ENCODE measurements around the gene SLC44A5. TPM values are rescaled to one million over a fixed set of nuclear protein-coding genes. Genes with fewer than 3 reads are reported as not detected.

The SLC44A5 gene
- total and polyA plus RNA-seq, 10 of the 15 experiments (the other 5 are each of a cell fraction or from before 2014, with no cell fraction given) = 0.04 to 1.3 TPM; not detected in 8

DNA sequence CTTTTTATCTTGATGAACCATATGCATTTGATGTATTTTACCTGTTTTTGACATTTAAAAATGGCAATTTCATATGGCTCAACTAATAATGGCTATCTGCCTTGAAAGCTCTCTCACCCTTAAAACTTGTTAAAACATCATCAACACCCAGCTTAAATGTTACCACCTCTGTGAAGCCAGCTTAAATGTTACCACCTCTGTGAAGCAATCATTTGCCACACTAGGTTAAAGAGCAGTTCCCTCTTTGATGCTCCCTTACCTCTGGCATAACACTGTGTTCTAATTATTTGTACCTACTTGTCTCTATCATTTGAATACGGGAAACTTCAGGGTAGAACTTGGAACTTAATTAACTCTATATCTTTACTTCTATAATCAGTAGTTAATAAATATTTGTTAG lies 294.7 kb downstream of the SLC44A5 start (continued):
- no peak for TF ChIP-seq NFYA (IDR thresholded peaks at IDR 0.05; ENCODE audit: borderline replicate concordance, low read depth, low read length)
- TF ChIP-seq STAT1 (conservative IDR thresholded peaks at IDR 0.05) = no peak
- no peak for TF ChIP-seq TCF7 (IDR thresholded peaks at IDR 0.05; ENCODE audit: borderline replicate concordance)

DNA sequence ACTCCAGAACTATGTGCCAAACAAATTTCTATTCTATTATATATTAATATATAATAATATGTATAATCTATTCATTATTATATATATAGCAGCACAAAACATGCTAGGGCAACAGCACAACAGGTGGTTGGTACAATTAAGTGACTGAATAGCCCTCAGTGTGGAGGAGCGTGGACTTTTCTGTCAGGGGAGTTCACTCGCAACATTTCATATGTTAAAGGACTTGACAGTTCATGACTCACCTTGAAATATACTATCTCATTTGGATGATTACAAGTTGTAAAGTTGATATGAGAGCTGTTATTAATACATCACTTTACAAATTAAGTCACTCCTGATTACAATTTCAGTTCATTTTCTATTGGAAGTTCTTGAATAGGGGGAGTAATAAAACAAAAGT lies 298.3 kb downstream of the SLC44A5 start:
- WGBS (ENCODE audit: insufficient coverage, insufficient replicate concordance, low lambda C conversion rate, missing lambda C conversion rate) = 89% methylated on average over 2 of the region's 2 CpGs
- Histone ChIP-seq H2AFZ (ENCODE audit: control insufficient read depth, low read depth, low read length) (no peak overlapping the region), H3K27me3 (replicated peaks in 1 of 2; ENCODE audit: control insufficient read depth in 2 of 2, insufficient read depth in 2 of 2, low read length in 1 of 2) (no peaks in the 10 kb centered on the region), H3K27ac (ENCODE audit: control insufficient read depth, insufficient read depth) (no peak overlapping the region), H3K9me3 (replicated peaks; ENCODE audit: control insufficient read depth, insufficient read depth, low read length) (no peaks in the 10 kb centered on the region), H4K20me1 (ENCODE audit: control insufficient read depth, insufficient read depth) (no peaks in the 10 kb centered on the region), H3K9ac (ENCODE audit: control insufficient read depth, insufficient read depth, low read length) (no peak overlapping the region), H3K4me1 (ENCODE audit: control insufficient read depth, insufficient read depth, low read length) (no peaks in the 10 kb centered on the region), H3K36me3 (ENCODE audit: control insufficient read depth in 2 of 2, insufficient read depth in 2 of 2, low read length in 1 of 2) (no peaks in the 10 kb centered on the region), H3K4me2 (ENCODE audit: control insufficient read depth, insufficient read depth) (no peak overlapping the region), H3K79me2 (ENCODE audit: control insufficient read depth, insufficient read depth, low read length) (no peaks in the 10 kb centered on the region), H3K4me3 (no peak overlapping the region)
- no TSS peak for BruUV-seq (replicated peaks)
- TF ChIP-seq, protein P1, sequence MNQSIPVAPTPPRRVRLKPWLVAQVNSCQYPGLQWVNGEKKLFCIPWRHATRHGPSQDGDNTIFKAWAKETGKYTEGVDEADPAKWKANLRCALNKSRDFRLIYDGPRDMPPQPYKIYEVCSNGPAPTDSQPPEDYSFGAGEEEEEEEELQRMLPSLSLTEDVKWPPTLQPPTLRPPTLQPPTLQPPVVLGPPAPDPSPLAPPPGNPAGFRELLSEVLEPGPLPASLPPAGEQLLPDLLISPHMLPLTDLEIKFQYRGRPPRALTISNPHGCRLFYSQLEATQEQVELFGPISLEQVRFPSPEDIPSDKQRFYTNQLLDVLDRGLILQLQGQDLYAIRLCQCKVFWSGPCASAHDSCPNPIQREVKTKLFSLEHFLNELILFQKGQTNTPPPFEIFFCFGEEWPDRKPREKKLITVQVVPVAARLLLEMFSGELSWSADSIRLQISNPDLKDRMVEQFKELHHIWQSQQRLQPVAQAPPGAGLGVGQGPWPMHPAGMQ (IDR thresholded peaks at IDR 0.05; ENCODE audit: borderline replicate concordance) = no peak
- TF ChIP-seq CHD2 (IDR thresholded peaks at IDR 0.05; ENCODE audit: borderline replicate concordance, low read depth, low read length) (no peak), NFYA (IDR thresholded peaks at IDR 0.05; ENCODE audit: borderline replicate concordance, low read depth, low read length) (no peak), POLR2AphosphoS2 (IDR thresholded peaks at IDR 0.05; ENCODE audit: low read depth, low read length) (no peak), KAT2A (conservative IDR thresholded peaks at IDR 0.05; ENCODE audit: control insufficient read depth, low read depth, low read length) (no peak), CBX3 (IDR thresholded peaks at IDR 0.05; ENCODE audit: borderline replicate concordance, low read depth) (no peak), LARP7 (IDR thresholded peaks at IDR 0.05) (no peak), ZZZ3 (IDR thresholded peaks at IDR 0.05; ENCODE audit: control insufficient read depth, insufficient read length, low read depth) (no peak), SIN3A (IDR thresholded peaks at IDR 0.05; ENCODE audit: low read depth, low read length) (no peak), NFXL1 (IDR thresholded peaks at IDR 0.05; ENCODE audit: borderline replicate concordance) (no peak), RELA (IDR thresholded peaks at IDR 0.05; ENCODE audit: borderline replicate concordance, partially characterized antibody) (no peak), ZNF24 (IDR thresholded peaks at IDR 0.05) (no peak), HDAC2 (IDR thresholded peaks at IDR 0.05) (no peak), SREBF2 (IDR thresholded peaks at IDR 0.05; ENCODE audit: low read length) (no peak), CREB1 (IDR thresholded peaks at IDR 0.05; ENCODE audit: low read depth) (no peak)
- TF ChIP-seq, protein P2, sequence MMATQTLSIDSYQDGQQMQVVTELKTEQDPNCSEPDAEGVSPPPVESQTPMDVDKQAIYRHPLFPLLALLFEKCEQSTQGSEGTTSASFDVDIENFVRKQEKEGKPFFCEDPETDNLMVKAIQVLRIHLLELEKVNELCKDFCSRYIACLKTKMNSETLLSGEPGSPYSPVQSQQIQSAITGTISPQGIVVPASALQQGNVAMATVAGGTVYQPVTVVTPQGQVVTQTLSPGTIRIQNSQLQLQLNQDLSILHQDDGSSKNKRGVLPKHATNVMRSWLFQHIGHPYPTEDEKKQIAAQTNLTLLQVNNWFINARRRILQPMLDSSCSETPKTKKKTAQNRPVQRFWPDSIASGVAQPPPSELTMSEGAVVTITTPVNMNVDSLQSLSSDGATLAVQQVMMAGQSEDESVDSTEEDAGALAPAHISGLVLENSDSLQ (IDR thresholded peaks at IDR 0.05) = no peak
- TF ChIP-seq, protein P3, sequence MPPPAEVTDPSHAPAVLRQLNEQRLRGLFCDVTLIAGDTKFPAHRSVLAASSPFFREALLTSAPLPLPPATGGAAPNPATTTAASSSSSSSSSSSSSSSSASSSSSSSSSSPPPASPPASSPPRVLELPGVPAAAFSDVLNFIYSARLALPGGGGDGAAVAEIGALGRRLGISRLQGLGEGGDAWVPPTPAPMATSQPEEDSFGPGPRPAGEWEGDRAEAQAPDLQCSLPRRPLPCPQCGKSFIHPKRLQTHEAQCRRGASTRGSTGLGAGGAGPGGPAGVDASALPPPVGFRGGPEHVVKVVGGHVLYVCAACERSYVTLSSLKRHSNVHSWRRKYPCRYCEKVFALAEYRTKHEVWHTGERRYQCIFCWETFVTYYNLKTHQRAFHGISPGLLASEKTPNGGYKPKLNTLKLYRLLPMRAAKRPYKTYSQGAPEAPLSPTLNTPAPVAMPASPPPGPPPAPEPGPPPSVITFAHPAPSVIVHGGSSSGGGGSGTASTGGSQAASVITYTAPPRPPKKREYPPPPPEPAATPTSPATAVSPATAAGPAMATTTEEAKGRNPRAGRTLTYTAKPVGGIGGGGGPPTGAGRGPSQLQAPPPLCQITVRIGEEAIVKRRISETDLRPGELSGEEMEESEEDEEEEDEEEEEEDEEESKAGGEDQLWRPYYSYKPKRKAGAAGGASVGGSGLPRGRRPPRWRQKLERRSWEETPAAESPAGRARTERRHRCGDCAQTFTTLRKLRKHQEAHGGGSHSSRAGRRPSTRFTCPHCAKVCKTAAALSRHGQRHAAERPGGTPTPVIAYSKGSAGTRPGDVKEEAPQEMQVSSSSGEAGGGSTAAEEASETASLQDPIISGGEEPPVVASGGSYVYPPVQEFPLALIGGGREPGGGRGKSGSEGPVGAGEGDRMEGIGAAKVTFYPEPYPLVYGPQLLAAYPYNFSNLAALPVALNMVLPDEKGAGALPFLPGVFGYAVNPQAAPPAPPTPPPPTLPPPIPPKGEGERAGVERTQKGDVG (CRISPR knock-in tag; IDR thresholded peaks at IDR 0.05) = no peak
- intact Hi-C loops (cut with micrococcal nuclease; ENCODE audit: unreplicated experiment) = no loop called here
- in situ Hi-C loops (cut with MboI) = no loop called here
- ChIA-PET CTCF (no interaction called here), SMC1A (ENCODE audit: uncharacterized antibody, unreplicated experiment) (no interaction called here), RAD21 (ENCODE audit: unreplicated experiment) (no interaction called here), POLR2A (no interaction called here)
- DNase-seq (ENCODE audit: low read depth, low spot score) = no peak
- no peak for FAIRE-seq
- no peak for ATAC-seq

Measured in GM12878 (cell line).